ENCODE results near the gene TFEB.

Gene TFEB

DNA sequence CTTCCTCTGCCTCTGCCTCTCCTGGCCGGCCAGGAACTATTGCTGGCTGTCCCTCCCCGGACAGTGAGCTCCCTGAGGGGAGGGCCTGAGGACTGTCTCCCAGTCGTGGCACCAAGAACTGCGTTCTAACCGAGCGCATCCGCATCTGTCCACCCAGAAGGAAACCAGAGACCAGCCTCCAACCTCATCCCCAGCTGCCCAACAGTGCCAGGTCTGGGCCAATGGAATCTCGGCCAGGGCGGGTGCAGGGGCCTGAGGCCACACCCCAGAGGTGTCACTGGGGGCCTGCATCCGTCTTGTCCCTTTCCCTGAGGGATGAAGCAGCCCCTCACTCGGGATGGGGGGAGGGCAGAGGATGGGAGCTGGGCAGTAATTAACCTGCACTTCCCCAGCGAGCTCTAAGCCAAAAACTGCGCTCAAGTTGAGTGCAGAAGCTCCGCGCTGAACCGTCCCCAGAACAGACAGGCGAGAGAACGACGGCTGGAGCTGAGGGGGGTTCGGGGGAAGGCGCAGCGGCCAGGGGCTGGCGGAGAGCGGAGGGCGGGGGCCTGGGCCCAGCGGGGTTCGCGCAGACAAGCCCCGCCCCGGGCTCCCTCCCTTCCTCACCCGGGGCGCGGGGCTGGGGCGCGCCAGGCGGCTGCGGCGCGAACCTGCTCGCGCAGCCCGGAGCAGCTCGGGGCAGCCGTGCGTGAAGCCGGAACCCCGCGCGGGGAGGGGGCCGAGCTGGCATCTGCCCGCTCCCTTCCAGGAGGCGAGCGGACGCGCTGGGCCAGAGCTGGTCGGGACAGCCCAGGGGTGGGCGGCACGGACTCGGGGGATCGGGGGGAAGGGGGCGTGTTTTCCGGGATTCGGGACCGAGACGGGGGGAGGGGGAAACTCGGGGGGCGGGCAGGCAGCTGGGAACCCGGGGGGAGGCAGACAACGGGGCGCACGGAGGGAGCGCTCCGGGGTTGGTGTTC lies 1.4 kb downstream of the TFEB start:
- Histone ChIP-seq H3K27ac (ENCODE audit: low read length) (no peak overlapping the region), H3K4me3 (ENCODE audit: low read length) (peak overlapping the region; percentile 72), H3K4me1 (ENCODE audit: insufficient read depth, low read length) (peaks cover 27% of the 10 kb centered on the region), H3K9ac (ENCODE audit: low read depth, low read length) (peak overlapping the region; percentile 14; the same call in 1 of the 2 replicates), H3K36me3 (ENCODE audit: insufficient read depth, low read depth, low read length) (no peaks in the 10 kb centered on the region), H3K27me3 (ENCODE audit: insufficient read depth, low read length) (peaks cover 23% of the 10 kb centered on the region), H3K9me3 (ENCODE audit: insufficient read depth, low read depth, low read length) (no peaks in the 10 kb centered on the region)

DNA sequence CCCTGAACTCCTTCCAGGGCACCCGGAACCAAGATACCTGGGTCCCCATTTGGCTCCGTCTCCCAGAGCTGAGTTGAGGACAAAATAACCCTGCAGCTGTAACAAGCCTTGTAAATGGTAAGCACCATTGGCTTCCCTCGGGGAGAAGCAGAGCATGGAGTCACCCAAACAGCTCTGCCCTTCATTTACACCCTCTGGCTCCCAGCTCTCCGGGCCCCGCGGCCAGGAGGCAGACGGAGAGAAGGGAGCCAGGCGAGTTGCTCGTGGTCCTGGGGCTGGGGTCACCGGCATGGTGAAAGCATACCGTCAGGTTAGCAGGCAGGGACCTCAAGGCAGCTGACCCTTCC lies 2.1 kb downstream of the TFEB start:
- Histone ChIP-seq H3K4me3 (ENCODE audit: low read length) (peak overlapping the region; percentile 72), H3K36me3 (ENCODE audit: insufficient read depth, low read depth, low read length) (no peaks in the 10 kb centered on the region), H3K4me1 (ENCODE audit: insufficient read depth, low read length) (peaks cover 27% of the 10 kb centered on the region), H3K9ac (ENCODE audit: low read depth, low read length) (peak overlapping the region; percentile 14; the same call in 1 of the 2 replicates), H3K27ac (ENCODE audit: low read length) (no peak overlapping the region), H3K9me3 (ENCODE audit: insufficient read depth, low read depth, low read length) (no peaks in the 10 kb centered on the region), H3K27me3 (ENCODE audit: insufficient read depth, low read length) (peaks cover 23% of the 10 kb centered on the region)

DNA sequence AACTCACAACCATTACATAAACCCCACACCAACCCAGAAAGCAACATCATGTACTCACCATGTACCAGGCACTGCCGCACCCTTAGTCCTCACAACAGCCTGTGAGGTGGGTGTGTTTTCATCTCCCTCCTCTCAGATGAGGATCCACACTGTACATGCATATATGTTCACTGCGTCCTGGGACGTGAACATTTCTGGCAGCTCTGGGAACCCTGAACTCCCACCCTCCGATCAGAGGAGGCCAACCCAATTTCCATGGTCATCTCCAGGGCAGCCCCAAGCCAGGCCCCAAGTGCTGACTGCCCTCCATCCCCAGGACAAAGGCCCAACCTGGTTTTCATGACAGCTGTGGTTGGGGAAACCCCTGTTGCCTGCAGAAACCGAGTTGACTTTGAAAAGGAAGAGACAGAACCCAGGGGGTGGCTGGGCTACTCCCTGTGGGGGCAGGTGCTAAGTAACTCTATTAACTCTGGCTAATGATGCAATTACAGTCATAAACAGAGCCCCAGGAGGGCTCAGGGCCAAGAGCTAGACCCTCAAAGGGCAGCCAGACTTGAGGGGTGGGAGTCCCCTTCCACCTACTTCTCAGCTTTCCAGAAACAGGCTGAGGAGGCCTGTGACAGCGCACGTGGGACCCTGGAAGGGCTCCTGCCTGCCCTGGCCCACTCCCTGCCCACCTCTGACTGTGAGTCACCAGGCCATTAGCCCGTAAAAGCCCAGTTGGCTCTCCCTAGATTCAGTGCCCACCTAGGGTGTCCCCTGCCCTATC lies 2.6 kb downstream of the TFEB start:
- peaks cover 27% of the 10 kb centered on the region for H3K4me1 ChIP-seq (ENCODE audit: insufficient read depth, low read length)
- peak overlapping the region; percentile 72 for H3K4me3 ChIP-seq (ENCODE audit: low read length)
- H3K27me3 ChIP-seq (ENCODE audit: insufficient read depth, low read length) = peaks cover 23% of the 10 kb centered on the region
- H3K27ac ChIP-seq (ENCODE audit: low read length) = no peak overlapping the region
- H3K36me3 ChIP-seq (ENCODE audit: insufficient read depth, low read depth, low read length) = no peaks in the 10 kb centered on the region
- no peaks in the 10 kb centered on the region for H3K9me3 ChIP-seq (ENCODE audit: insufficient read depth, low read depth, low read length)
- H3K9ac ChIP-seq (ENCODE audit: low read depth, low read length) = peak overlapping the region; percentile 14; the same call in 1 of the 2 replicates

DNA sequence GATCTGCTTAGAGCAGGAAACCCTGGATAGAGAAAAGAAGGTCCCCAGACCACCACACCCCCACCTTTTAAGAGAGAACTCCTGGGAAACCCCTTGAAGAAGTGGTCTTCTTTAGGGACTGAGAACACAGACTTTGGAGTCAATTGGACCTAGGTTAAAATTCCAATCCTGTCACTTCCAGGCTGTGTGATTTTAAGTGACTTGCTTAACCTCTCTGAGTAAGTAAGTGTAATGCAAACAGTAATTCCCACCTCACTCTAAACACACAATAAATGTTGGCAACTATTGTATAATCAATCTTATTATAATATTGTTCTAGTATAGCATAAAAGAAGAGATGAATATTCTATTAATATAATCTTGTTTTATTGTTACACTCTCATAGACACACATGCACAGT lies 3.3 kb downstream of the TFEB start:
- Histone ChIP-seq H3K9ac (ENCODE audit: low read depth, low read length) (no peak overlapping the region), H3K4me3 (ENCODE audit: low read length) (no peak overlapping the region), H3K27ac (ENCODE audit: low read length) (no peak overlapping the region)

DNA sequence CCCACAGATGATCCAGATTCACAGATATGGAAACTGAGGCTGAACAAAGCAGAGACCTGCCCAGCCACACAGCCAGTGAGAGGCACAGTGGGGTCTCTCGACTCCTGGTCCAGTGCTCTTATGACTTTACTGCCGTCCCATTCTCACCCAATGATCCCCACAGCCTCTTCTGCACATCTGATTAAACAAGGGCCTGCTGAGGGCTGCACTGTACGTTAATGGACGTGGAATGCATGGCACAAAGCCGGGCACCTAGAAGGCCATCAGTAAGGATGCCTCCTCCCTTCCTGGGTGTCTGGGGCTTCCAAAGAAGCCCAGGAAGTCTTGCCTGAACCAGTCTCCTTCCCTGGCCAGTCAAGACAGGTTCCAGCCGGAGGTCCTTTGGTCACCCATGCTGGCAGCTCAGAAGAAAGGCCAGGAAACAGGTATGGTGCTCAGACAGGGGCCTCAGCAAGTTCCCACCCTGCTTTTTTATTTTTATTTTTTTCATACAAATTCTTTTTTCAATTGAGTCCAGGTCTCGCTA lies 3.8 kb downstream of the TFEB start:
- peaks cover 27% of the 10 kb centered on the region for H3K4me1 ChIP-seq (ENCODE audit: insufficient read depth, low read length)
- no peak overlapping the region for H3K4me3 ChIP-seq (ENCODE audit: low read length)
- no peaks in the 10 kb centered on the region for H3K36me3 ChIP-seq (ENCODE audit: insufficient read depth, low read depth, low read length)
- H3K27ac ChIP-seq (ENCODE audit: low read length) = no peak overlapping the region
- H3K9ac ChIP-seq (ENCODE audit: low read depth, low read length) = no peak overlapping the region
- peaks cover 23% of the 10 kb centered on the region for H3K27me3 ChIP-seq (ENCODE audit: insufficient read depth, low read length)
- no peaks in the 10 kb centered on the region for H3K9me3 ChIP-seq (ENCODE audit: insufficient read depth, low read depth, low read length)

More for the DNA sequence above, 3.3 kb downstream of the TFEB start:
- Histone ChIP-seq H3K4me1 (ENCODE audit: insufficient read depth, low read length) (peaks cover 27% of the 10 kb centered on the region), H3K9me3 (ENCODE audit: insufficient read depth, low read depth, low read length) (no peaks in the 10 kb centered on the region), H3K27me3 (ENCODE audit: insufficient read depth, low read length) (peaks cover 23% of the 10 kb centered on the region), H3K36me3 (ENCODE audit: insufficient read depth, low read depth, low read length) (no peaks in the 10 kb centered on the region)

DNA sequence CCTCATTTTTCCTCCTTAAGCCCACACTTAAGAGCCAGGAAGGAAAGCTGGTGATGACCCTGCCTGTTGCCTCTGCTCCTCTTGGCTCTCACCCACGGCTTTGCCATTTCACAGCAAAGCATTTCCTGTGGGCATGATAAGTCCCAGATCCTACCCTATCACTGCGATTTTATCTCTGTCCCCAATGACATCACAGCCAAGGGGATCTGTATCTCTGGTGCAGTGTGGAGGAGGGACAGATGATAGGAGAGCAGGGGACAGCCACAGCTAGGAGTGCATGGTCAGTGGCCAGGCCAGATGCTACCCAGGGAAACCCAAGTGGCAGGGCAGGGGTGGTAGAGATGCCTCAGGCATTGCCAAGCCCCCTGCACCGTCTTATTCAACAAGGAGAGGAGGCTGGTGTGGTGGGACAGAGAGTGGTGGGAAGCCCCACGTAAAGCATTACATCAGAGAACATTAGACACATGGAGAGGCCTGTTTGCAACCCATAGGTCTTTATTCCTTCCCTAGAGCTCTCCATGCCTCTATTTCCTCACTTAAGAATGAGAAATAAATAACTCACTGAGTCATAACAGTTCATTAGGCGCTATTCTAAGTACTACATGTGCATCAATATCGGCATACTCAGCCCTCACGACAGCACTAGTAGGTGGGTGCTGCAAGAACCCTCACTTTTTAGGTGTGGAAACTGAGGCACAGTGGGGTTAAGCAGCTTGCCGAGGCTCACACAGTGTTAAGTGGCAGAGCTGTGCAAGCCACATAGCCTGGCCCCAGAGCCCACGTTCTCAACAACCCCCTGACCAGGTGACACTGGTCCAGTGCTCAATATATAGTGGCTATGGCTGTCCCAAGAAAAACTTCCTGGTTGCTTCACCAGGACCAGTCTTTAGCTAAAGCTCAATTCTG lies 4.6 kb downstream of the TFEB start:
- Histone ChIP-seq H3K27me3 (ENCODE audit: insufficient read depth, low read length) (peaks cover 23% of the 10 kb centered on the region), H3K9me3 (ENCODE audit: insufficient read depth, low read depth, low read length) (no peaks in the 10 kb centered on the region), H3K4me3 (ENCODE audit: low read length) (no peak overlapping the region), H3K27ac (ENCODE audit: low read length) (no peak overlapping the region), H3K4me1 (ENCODE audit: insufficient read depth, low read length) (peaks cover 25% of the 10 kb centered on the region), H3K9ac (ENCODE audit: low read depth, low read length) (no peak overlapping the region), H3K36me3 (ENCODE audit: insufficient read depth, low read depth, low read length) (no peaks in the 10 kb centered on the region)

DNA sequence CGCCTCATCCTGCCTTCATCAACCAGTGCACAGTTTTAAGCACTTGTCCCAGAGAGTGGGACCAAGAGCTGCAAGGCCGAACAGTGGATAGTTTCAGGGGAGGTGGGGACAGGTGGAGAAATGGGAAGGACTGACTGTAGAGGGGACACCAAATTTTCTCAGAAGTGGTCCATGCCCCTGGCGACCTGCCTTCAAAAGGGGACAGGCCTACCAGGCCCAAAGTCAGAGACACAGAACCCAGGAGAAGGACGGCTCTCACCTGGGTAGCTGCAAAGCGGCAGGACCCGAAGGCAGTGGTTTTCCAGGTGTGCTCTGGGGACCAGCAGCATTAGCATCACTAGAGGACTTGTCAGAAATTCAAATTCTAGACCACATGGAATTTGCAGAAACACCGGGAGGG lies 5.8 kb downstream of the TFEB start:
- Histone ChIP-seq H3K9ac (ENCODE audit: low read depth, low read length) (no peak overlapping the region), H3K4me3 (ENCODE audit: low read length) (peak overlapping the region; percentile 28; the same call in 1 of the 2 replicates), H3K36me3 (ENCODE audit: insufficient read depth, low read depth, low read length) (no peaks in the 10 kb centered on the region), H3K27ac (ENCODE audit: low read length) (peak overlapping the region; percentile 6), H3K9me3 (ENCODE audit: insufficient read depth, low read depth, low read length) (no peaks in the 10 kb centered on the region), H3K27me3 (ENCODE audit: insufficient read depth, low read length) (peaks cover 23% of the 10 kb centered on the region), H3K4me1 (ENCODE audit: insufficient read depth, low read length) (peaks cover 24% of the 10 kb centered on the region)

DNA sequence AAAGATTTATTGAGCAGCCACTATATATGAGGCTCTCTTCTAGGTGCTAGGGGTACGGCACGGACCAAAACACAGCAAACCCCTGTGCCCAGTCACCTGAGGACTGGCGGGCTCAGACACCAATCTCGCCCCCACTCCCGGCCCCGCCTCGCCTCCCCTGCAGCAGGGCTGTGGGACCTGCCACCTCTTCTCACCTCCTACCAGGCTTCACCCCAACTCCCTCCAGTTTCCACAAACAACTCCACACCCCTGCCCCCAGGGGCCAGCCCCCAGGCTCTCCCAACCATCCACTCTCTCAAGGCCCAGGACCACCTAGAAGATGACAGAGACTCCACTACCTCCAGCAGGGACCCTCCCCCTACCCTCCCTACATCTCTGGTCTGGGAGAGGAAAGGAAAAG lies 6.5 kb downstream of the TFEB start:
- H3K9me3 ChIP-seq (ENCODE audit: insufficient read depth, low read depth, low read length) = no peaks in the 10 kb centered on the region
- H3K27ac ChIP-seq (ENCODE audit: low read length) = no peak overlapping the region
- peaks cover 23% of the 10 kb centered on the region for H3K27me3 ChIP-seq (ENCODE audit: insufficient read depth, low read length)
- H3K9ac ChIP-seq (ENCODE audit: low read depth, low read length) = no peak overlapping the region
- H3K36me3 ChIP-seq (ENCODE audit: insufficient read depth, low read depth, low read length) = no peaks in the 10 kb centered on the region
- H3K4me3 ChIP-seq (ENCODE audit: low read length) = no peak overlapping the region
- H3K4me1 ChIP-seq (ENCODE audit: insufficient read depth, low read length) = peaks cover 24% of the 10 kb centered on the region

DNA sequence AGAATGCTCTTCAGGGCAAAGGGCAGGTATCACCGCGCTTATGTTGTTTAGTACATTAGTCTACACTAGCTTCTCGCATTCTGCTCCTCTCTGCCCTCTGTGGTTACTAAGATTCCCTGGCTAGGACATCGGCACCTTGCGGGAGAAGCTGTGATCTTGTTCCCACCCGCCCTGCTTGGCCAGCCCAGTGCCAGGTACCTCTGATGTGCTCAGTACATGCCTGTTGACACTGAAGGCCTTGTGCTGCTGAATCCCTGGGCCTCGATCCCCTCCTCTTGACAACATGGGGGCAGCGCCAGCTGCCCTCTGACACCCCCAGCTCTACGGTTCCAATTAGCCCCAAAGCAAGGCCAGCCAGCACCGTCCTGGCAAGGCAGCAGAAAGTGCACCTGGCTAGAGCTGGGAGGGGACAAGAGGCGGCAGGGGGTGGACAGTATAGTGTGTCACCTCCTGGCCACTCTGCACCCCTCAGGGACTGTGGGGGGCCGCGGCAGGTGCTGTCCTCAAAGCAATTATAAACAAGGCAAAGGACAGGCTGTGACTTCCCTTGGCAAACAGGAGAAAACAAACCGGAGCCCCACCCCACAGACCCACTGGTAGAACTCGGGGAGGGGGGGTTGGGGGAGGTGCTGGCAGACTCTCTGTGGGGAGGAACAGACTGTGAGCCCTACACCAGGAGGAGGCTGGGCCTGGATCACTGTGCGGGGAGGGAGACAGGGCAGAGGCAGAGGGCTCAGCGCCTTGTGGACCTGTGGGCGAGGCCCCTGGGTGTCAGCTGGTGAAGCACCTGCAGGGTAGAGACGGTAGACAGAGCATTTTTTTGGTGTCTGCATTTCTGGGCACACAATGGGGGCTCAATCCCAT lies 7.1 kb downstream of the TFEB start:
- Histone ChIP-seq H3K4me3 (ENCODE audit: low read length) (no peak overlapping the region), H3K36me3 (ENCODE audit: insufficient read depth, low read depth, low read length) (no peaks in the 10 kb centered on the region), H3K9ac (ENCODE audit: low read depth, low read length) (no peak overlapping the region), H3K9me3 (ENCODE audit: insufficient read depth, low read depth, low read length) (no peaks in the 10 kb centered on the region), H3K4me1 (ENCODE audit: insufficient read depth, low read length) (peaks cover 23% of the 10 kb centered on the region), H3K27me3 (ENCODE audit: insufficient read depth, low read length) (peaks cover 18% of the 10 kb centered on the region), H3K27ac (ENCODE audit: low read length) (no peak overlapping the region)

DNA sequence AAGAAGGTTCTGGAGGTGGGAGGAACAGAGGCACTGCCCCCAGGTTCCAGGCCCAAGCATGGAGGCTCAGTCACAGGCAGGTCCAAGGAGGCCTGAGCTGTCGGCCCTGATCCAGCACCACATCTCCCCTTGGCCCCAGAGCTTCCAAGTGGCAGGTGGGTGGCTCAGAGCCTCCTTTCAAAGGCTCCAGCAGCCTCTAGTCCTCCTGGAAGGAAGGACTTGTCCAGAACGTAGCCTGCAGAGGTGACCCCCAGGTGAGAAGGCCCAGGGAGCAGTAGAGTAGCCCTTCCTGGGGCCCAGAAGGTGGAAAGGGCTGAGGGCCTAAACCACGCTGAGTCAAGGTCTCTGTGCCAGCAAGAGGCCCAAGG lies 7.7 kb downstream of the TFEB start:
- Histone ChIP-seq H3K4me1 (ENCODE audit: insufficient read depth, low read length) (peaks cover 18% of the 10 kb centered on the region), H3K27me3 (ENCODE audit: insufficient read depth, low read length) (peaks cover 11% of the 10 kb centered on the region), H3K9ac (ENCODE audit: low read depth, low read length) (no peak overlapping the region), H3K36me3 (ENCODE audit: insufficient read depth, low read depth, low read length) (no peaks in the 10 kb centered on the region), H3K9me3 (ENCODE audit: insufficient read depth, low read depth, low read length) (no peaks in the 10 kb centered on the region), H3K27ac (ENCODE audit: low read length) (no peak overlapping the region), H3K4me3 (ENCODE audit: low read length) (no peak overlapping the region)

Measured in iPS-20b (cell line).